ENCODE measurements around the gene ENO1.

Gene ENO1

GRCh38 chr1:8914466-8914865 is 36.0 kb upstream of the ENO1 start:
- DNase-seq (ENCODE audit: extremely low spot score) = no peak
- CTCF ChIA-PET = interaction anchor here (1.3 to 1.5 kb wide), 2 partner anchors 66 to 90 kb away, joined by 5 to 10 read pairs; no protein-coding TSS in a partner anchor
- POLR2A ChIA-PET = no interaction called here
- TF ChIP-seq TARDBP (IDR thresholded peaks at IDR 0.05) (no peak), FOXK2 (IDR thresholded peaks at IDR 0.05) (no peak), ZNF384 (IDR thresholded peaks at IDR 0.05) (no peak), NFRKB (IDR thresholded peaks at IDR 0.05) (no peak), ELF4 (IDR thresholded peaks at IDR 0.05) (no peak), BHLHE40 (IDR thresholded peaks at IDR 0.05; ENCODE audit: borderline replicate concordance) (no peak), FOXA1 (IDR thresholded peaks at IDR 0.05) (no peak), LEF1 (IDR thresholded peaks at IDR 0.05; ENCODE audit: borderline replicate concordance) (no peak), L3MBTL2 (conservative IDR thresholded peaks at IDR 0.05) (no peak), PKNOX1 (IDR thresholded peaks at IDR 0.05) (no peak), FOXM1 (IDR thresholded peaks at IDR 0.05; ENCODE audit: borderline replicate concordance) (no peak), SP1 (IDR thresholded peaks at IDR 0.05) (no peak), SUZ12 (IDR thresholded peaks at IDR 0.05) (no peak), CTBP1 (IDR thresholded peaks at IDR 0.05; ENCODE audit: borderline replicate concordance) (no peak), HDGF (IDR thresholded peaks at IDR 0.05; ENCODE audit: borderline replicate concordance) (no peak), ARNT (IDR thresholded peaks at IDR 0.05) (no peak)

GRCh38 chr1:8913457-8913856 is 35.0 kb upstream of the ENO1 start:
- no peak for DNase-seq (ENCODE audit: extremely low spot score)
- no peak for TF ChIP-seq CTBP1 (IDR thresholded peaks at IDR 0.05; ENCODE audit: borderline replicate concordance)
- no peak for TF ChIP-seq L3MBTL2 (conservative IDR thresholded peaks at IDR 0.05)
- no peak for TF ChIP-seq PKNOX1 (IDR thresholded peaks at IDR 0.05)
- no peak for TF ChIP-seq FOXA1 (IDR thresholded peaks at IDR 0.05)
- no peak for TF ChIP-seq FOXM1 (IDR thresholded peaks at IDR 0.05; ENCODE audit: borderline replicate concordance)
- TF ChIP-seq ELF4 (IDR thresholded peaks at IDR 0.05) = no peak
- TF ChIP-seq ARNT (IDR thresholded peaks at IDR 0.05) = no peak
- ChIA-PET CTCF (interaction anchor here (1.5 kb wide), 1 partner anchor 91 kb away, joined by 10 read pairs; no protein-coding TSS in a partner anchor), POLR2A (no interaction called here)

- POLR2A ChIA-PET = no interaction called here
- DNase-seq (ENCODE audit: extremely low spot score) = no peak
- CTCF ChIA-PET = interaction anchor here (1.3 kb wide), 1 partner anchor 93 kb away, joined by 4 read pairs; no protein-coding TSS in a partner anchor
- TF ChIP-seq SP1 (IDR thresholded peaks at IDR 0.05) = no peak
- no peak for TF ChIP-seq PKNOX1 (IDR thresholded peaks at IDR 0.05)
- TF ChIP-seq HDGF (IDR thresholded peaks at IDR 0.05; ENCODE audit: borderline replicate concordance) = no peak
- no peak for TF ChIP-seq NFRKB (IDR thresholded peaks at IDR 0.05)
Measured at GRCh38 chr1:8911416-8912309, 33.2 kb upstream of the ENO1 start.

GRCh38 chr1:8910914-8911313 is 32.4 kb upstream of the ENO1 start:
- no peak for TF ChIP-seq FOXA1 (IDR thresholded peaks at IDR 0.05)
- ChIA-PET CTCF (interaction anchor here (1.3 kb wide), 1 partner anchor 94 kb away, joined by 4 read pairs; no protein-coding TSS in a partner anchor), POLR2A (no interaction called here)
- DNase-seq (ENCODE audit: extremely low spot score) = no peak

- TF ChIP-seq ARNT (IDR thresholded peaks at IDR 0.05) = no peak
- no peak for TF ChIP-seq SP1 (IDR thresholded peaks at IDR 0.05)
- TF ChIP-seq L3MBTL2 (conservative IDR thresholded peaks at IDR 0.05) = no peak
- no peak for TF ChIP-seq PKNOX1 (IDR thresholded peaks at IDR 0.05)
- CTCF ChIA-PET = interaction anchor here (1.3 kb wide), 1 partner anchor 95 kb away, joined by 4 read pairs; no protein-coding TSS in a partner anchor
- DNase-seq (ENCODE audit: extremely low spot score) = no peak
- POLR2A ChIA-PET = no interaction called here
Measured at GRCh38 chr1:8910331-8910730, 31.8 kb upstream of the ENO1 start.

GRCh38 chr1:8908388-8909151 is 30.1 kb upstream of the ENO1 start:
- no peak for DNase-seq (ENCODE audit: extremely low spot score)
- TF ChIP-seq ARNT (IDR thresholded peaks at IDR 0.05) (no peak), CTBP1 (IDR thresholded peaks at IDR 0.05; ENCODE audit: borderline replicate concordance) (no peak), FOXK2 (IDR thresholded peaks at IDR 0.05) (no peak)
- CTCF ChIA-PET = interaction anchor here (1.3 kb wide), 1 partner anchor 96 kb away, joined by 4 read pairs; no protein-coding TSS in a partner anchor
- POLR2A ChIA-PET = interaction anchor here (1.8 kb wide), 1 partner anchor 30 kb away, joined by 5 read pairs; the partner anchor contains the start of gene ENO1

Measured in HEK293T (cell line).